H9 (cell line): Measurements from ENCODE around the gene UBE2G1. TPM values are rescaled to one million over a fixed set of nuclear protein-coding genes. Genes with fewer than 3 reads are reported as not detected.

Experiments used
- DNase-seq: peaks from one replicate; pipeline ENCODE4 v3.0.0-alpha.2; 2017
- H2AFZ ChIP-seq: one replicate; pipeline ENCODE4 v1.6.1; 2013; ENCODE audit warnings: mild to moderate bottlenecking, low read length, control low read depth, moderate library complexity
- H2AK5ac ChIP-seq: 2 replicates; pipeline ENCODE4 v1.6.1; 2013; ENCODE audit warnings: low read length, control low read depth, mixed read lengths; ENCODE audit not compliant: insufficient read length
- H2BK120ac ChIP-seq: one replicate; pipeline ENCODE4 v1.6.1; 2013; ENCODE audit warnings: low read depth, mild to moderate bottlenecking, low read length, control low read depth, inconsistent platforms; ENCODE audit not compliant: poor library complexity, severe bottlenecking
- H2BK12ac ChIP-seq: 2 replicates; pipeline ENCODE4 v1.6.1; 2013; ENCODE audit warnings: low read length, control low read depth, mixed read lengths, low read depth; ENCODE audit not compliant: insufficient read length
- H2BK15ac ChIP-seq: 2 replicates; pipeline ENCODE4 v1.6.1; 2013; ENCODE audit warnings: low read depth, low read length, control low read depth
- H2BK20ac ChIP-seq: one replicate; pipeline ENCODE4 v1.6.1; 2013; ENCODE audit warnings: low read depth, mild to moderate bottlenecking, low read length, control low read depth, inconsistent platforms; ENCODE audit not compliant: poor library complexity, severe bottlenecking
- H2BK5ac ChIP-seq: 2 replicates; pipeline ENCODE4 v1.6.1; 2013; ENCODE audit warnings: low read length, control low read depth, mixed read lengths; ENCODE audit not compliant: insufficient read length
- H3K14ac ChIP-seq: 2 replicates; pipeline ENCODE4 v1.6.1; 2013; ENCODE audit warnings: low read length, control low read depth; ENCODE audit not compliant: insufficient read depth
- H3K18ac ChIP-seq: 2 replicates; pipeline ENCODE4 v1.6.1; 2013; ENCODE audit warnings: low read depth, mild to moderate bottlenecking, mixed read lengths, low read length, control low read depth; ENCODE audit not compliant: insufficient read length
- H3K23ac ChIP-seq: 2 replicates; pipeline ENCODE4 v1.6.1; 2013; ENCODE audit warnings: low read length, control low read depth, mixed read lengths, low read depth; ENCODE audit not compliant: insufficient read length
- H3K23me2 ChIP-seq: 2 replicates; pipeline ENCODE4 v1.6.1; 2013; ENCODE audit warnings: low read depth, mild to moderate bottlenecking, mixed read lengths, low read length, control low read depth; ENCODE audit not compliant: insufficient read length, poor library complexity, severe bottlenecking
- H3K27ac ChIP-seq: 2 replicates; pipeline ENCODE4 v1.5.1; 2013; ENCODE audit warnings: low read length, control low read depth, mixed read lengths, low read depth; ENCODE audit not compliant: insufficient read length
- H3K27me3 ChIP-seq: 2 replicates; pipeline ENCODE4 v1.6.1; 2013; ENCODE audit warnings: low read length, control low read depth, inconsistent platforms; ENCODE audit not compliant: insufficient read depth
- H3K4ac ChIP-seq: 2 replicates; pipeline ENCODE4 v1.6.1; 2013; ENCODE audit warnings: low read depth, mild to moderate bottlenecking, control low read depth, inconsistent platforms, low read length, moderate library complexity
- H3K4me1 ChIP-seq: 2 replicates; pipeline ENCODE4 v1.6.1; 2013; ENCODE audit warnings: low read length, control low read depth, inconsistent platforms; ENCODE audit not compliant: insufficient read depth
- H3K4me2 ChIP-seq: 2 replicates; pipeline ENCODE4 v1.6.1; 2013; ENCODE audit warnings: low read length, control low read depth, mixed read lengths; ENCODE audit not compliant: insufficient read length, insufficient read depth
- H3K56ac ChIP-seq: 2 replicates; pipeline ENCODE4 v1.6.1; 2013; ENCODE audit warnings: low read depth, mild to moderate bottlenecking, mixed read lengths, low read length, control low read depth; ENCODE audit not compliant: insufficient read length
- H3K79me1 ChIP-seq: 2 replicates; pipeline ENCODE4 v1.6.1; 2013; ENCODE audit warnings: low read depth, mild to moderate bottlenecking, moderate library complexity, low read length, control low read depth, inconsistent platforms; ENCODE audit not compliant: insufficient read depth, poor library complexity, severe bottlenecking
- H3K79me2 ChIP-seq: 2 replicates; pipeline ENCODE4 v1.6.1; 2013; ENCODE audit warnings: low read length, control low read depth, inconsistent platforms; ENCODE audit not compliant: insufficient read depth
- H3K9ac ChIP-seq: 2 replicates; pipeline ENCODE4 v1.6.1; 2013; ENCODE audit warnings: low read length, control low read depth, mixed read lengths; ENCODE audit not compliant: insufficient read length; ENCODE audit errors: extremely low read depth
- H3K9me3 ChIP-seq: one replicate; pipeline ENCODE4 v1.6.1; 2013; ENCODE audit warnings: low read depth, low read length, inconsistent platforms; ENCODE audit not compliant: control insufficient read depth
- H3T11ph ChIP-seq: one replicate; pipeline ENCODE4 v1.6.1; 2013; ENCODE audit warnings: mild to moderate bottlenecking, low read length, control low read depth, inconsistent platforms
- H4K20me1 ChIP-seq: one replicate; pipeline ENCODE4 v1.6.1; 2013; ENCODE audit not compliant: control insufficient read depth, insufficient read length, insufficient read depth
- H4K5ac ChIP-seq: 2 replicates; pipeline ENCODE4 v1.6.1; 2013; ENCODE audit warnings: low read depth, mild to moderate bottlenecking, mixed read lengths, low read length, control low read depth; ENCODE audit not compliant: insufficient read length
- H4K8ac ChIP-seq: replicated peaks from 2 replicates; pipeline ENCODE4 v1.6.1; 2013; ENCODE audit warnings: low read length, control low read depth, mixed read lengths, low read depth; ENCODE audit not compliant: insufficient read length
- H4K91ac ChIP-seq: 2 replicates; pipeline ENCODE4 v1.6.1; 2013; ENCODE audit warnings: low read depth, mild to moderate bottlenecking, moderate library complexity, mixed read lengths, low read length, control low read depth; ENCODE audit not compliant: insufficient read length
- H3K27ac Mint-ChIP-seq, 3 experiments: 2 replicates in 2 of 3; 3 replicates in 1 of 3; pipeline ENCODE4 v1.8.0; 2020 to 2021; ENCODE audit warnings: mixed read lengths in 3 of 3, mild to moderate bottlenecking in 1 of 3, moderate library complexity in 1 of 3
- H3K27me3 Mint-ChIP-seq: 2 replicates; pipeline ENCODE4 v1.8.0; 2021; ENCODE audit warnings: low read depth, mild to moderate bottlenecking, moderate library complexity, mixed read lengths
- H3K36me3 Mint-ChIP-seq, 3 experiments: 2 replicates in 2 of 3; 3 replicates in 1 of 3; pipeline ENCODE4 v1.8.0; 2020 to 2021; ENCODE audit warnings: low read depth in 3 of 3, mixed read lengths in 3 of 3; ENCODE audit not compliant: insufficient read depth in 1 of 3
- H3K4me1 Mint-ChIP-seq, 2 experiments: 2 replicates each; pipeline ENCODE4 v1.8.0; 2020; ENCODE audit warnings: mixed read lengths in 2 of 2
- H3K4me3 Mint-ChIP-seq, 2 experiments: 2 replicates in 1 of 2; 3 replicates in 1 of 2; pipeline ENCODE4 v1.8.0; 2020 to 2021; ENCODE audit warnings: mild to moderate bottlenecking in 2 of 2, mixed read lengths in 2 of 2, moderate library complexity in 1 of 2
- H3K9me3 Mint-ChIP-seq, 2 experiments: 2 replicates in 1 of 2; 3 replicates in 1 of 2; pipeline ENCODE4 v1.8.0; 2020; ENCODE audit warnings: mild to moderate bottlenecking in 2 of 2, mixed read lengths in 2 of 2, moderate library complexity in 1 of 2
- WGBS: extraction: QIAGEN DNeasy Blood & Tissue Kit; methylation state at CpG from one replicate; pipeline ENCODE4 v1.1.7; 2013; ENCODE audit warnings: missing lambda C conversion rate, low lambda C conversion rate, mixed read lengths; ENCODE audit not compliant: insufficient read length; ENCODE audit errors: extremely low coverage; 5-methylcytosine and 5-hydroxymethylcytosine counted together
- total RNA-seq: library from RNA; stranded (reverse); gene quantifications from 2 replicates; pipeline ENCODE4 v1.2.1, GENCODE V29; 2021
- TF ChIP-seq, protein P1 (sequence below): fragments of 200-600 bp; sonication (generic); conservative IDR thresholded peaks from 3 replicates; pipeline ENCODE4 v1.8.0; 2021; ENCODE audit warnings: antibody characterized with exemption, mild to moderate bottlenecking

UBE2G1 gene
- total RNA-seq, 1 experiment from 2014 or later: 188 TPM

GRCh38 chr17:4241535-4241934 lies 124.9 kb downstream of the UBE2G1 start:
- Mint-ChIP-seq H3K27ac (no peak overlapping the region; a peak in 1 of 7 replicates), H3K4me1 (peaks cover 0 to 2% of the 10 kb centered on the region in 2 experiments; a peak in 1 of 4 replicates), H3K4me3 (no peak overlapping the region), H3K36me3 (peaks cover 11 to 38% (median 33%) of the 10 kb centered on the region in 3 experiments; a peak in 6 of 7 replicates), H3K27me3 (no peaks in the 10 kb centered on the region), H3K9me3 (no peaks in the 10 kb centered on the region)
- H4K5ac ChIP-seq: no peak overlapping the region
- no peaks in the 10 kb centered on the region for H4K20me1 ChIP-seq
- no peak overlapping the region for H3K18ac ChIP-seq
- no peak overlapping the region for H3T11ph ChIP-seq
- H3K56ac ChIP-seq: no peak overlapping the region
- no peaks in the 10 kb centered on the region for H3K4me1 ChIP-seq
- no peak for DNase-seq
- no peak overlapping the region for H2BK20ac ChIP-seq
- WGBS: no CpG with 5 or more reads among the region's 11 CpGs
- H4K8ac ChIP-seq: no peak overlapping the region
- H3K9me3 ChIP-seq: no peaks in the 10 kb centered on the region
- no peak overlapping the region for H2BK15ac ChIP-seq
- peaks cover 5% of the 10 kb centered on the region; the same call in 1 of the 2 replicates for H3K79me2 ChIP-seq
- no peaks in the 10 kb centered on the region for H3K23me2 ChIP-seq
- H3K79me1 ChIP-seq: peaks cover 4% of the 10 kb centered on the region
- no peak overlapping the region for H2BK5ac ChIP-seq
- no peak overlapping the region for H4K91ac ChIP-seq
- H2AK5ac ChIP-seq: no peak overlapping the region
- no peak overlapping the region for H3K14ac ChIP-seq
- H3K9ac ChIP-seq: no peak overlapping the region
- TF ChIP-seq, protein P1, sequence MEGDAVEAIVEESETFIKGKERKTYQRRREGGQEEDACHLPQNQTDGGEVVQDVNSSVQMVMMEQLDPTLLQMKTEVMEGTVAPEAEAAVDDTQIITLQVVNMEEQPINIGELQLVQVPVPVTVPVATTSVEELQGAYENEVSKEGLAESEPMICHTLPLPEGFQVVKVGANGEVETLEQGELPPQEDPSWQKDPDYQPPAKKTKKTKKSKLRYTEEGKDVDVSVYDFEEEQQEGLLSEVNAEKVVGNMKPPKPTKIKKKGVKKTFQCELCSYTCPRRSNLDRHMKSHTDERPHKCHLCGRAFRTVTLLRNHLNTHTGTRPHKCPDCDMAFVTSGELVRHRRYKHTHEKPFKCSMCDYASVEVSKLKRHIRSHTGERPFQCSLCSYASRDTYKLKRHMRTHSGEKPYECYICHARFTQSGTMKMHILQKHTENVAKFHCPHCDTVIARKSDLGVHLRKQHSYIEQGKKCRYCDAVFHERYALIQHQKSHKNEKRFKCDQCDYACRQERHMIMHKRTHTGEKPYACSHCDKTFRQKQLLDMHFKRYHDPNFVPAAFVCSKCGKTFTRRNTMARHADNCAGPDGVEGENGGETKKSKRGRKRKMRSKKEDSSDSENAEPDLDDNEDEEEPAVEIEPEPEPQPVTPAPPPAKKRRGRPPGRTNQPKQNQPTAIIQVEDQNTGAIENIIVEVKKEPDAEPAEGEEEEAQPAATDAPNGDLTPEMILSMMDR: no peak
- no peak overlapping the region for H2AFZ ChIP-seq
- no peak overlapping the region for H3K4ac ChIP-seq
- H3K4me2 ChIP-seq: no peak overlapping the region
- H3K23ac ChIP-seq: no peak overlapping the region
- H3K27me3 ChIP-seq: no peaks in the 10 kb centered on the region
- no peak overlapping the region for H2BK120ac ChIP-seq
- no peak overlapping the region for H2BK12ac ChIP-seq
- H3K27ac ChIP-seq: no peak overlapping the region
